IMR-90 (cell line): ENCODE measurements around the gene FAM81A. TPM values are rescaled to one million over a fixed set of nuclear protein-coding genes. Genes with fewer than 3 reads are reported as not detected.

Experiments used
- ATAC-seq: fragments of 200-7000 bp; cut with Tn5 transposase; 2 replicates; pipeline ENCODE4 v1.9.1; 2020; ENCODE audit warnings: low read depth, mild to moderate bottlenecking, moderate library complexity
- BruUV-seq: library from RNA; stranded (reverse); fragments of 400-500 nt; replicated peaks from 2 replicates; lab custom pipeline; 2021; lab: Mats Ljungman, UMichigan
- CTCF ChIA-PET: fragments of 300-600 bp; formaldehyde crosslinking; extraction: SDS; loops from one replicate; lab custom pipeline; 2021; ENCODE audit warnings: antibody characterized with exemption; lab: Yijun Ruan, JAX
- POLR2A ChIA-PET: fragments of 300-600 bp; sonication (Branson Sonifier 250); formaldehyde crosslinking; loops from one replicate; lab custom pipeline; 2022; ENCODE audit warnings: antibody characterized with exemption; ENCODE audit not compliant: unreplicated experiment; lab: Charles Lee
- DNase-seq: peaks from one replicate; pipeline ENCODE4 v3.0.0; 2013
- H2AFZ ChIP-seq: replicated peaks from 2 replicates; pipeline ENCODE3; 2013; ENCODE audit warnings: low read length, mild to moderate bottlenecking; ENCODE audit not compliant: poor library complexity
- H2AK5ac ChIP-seq: 2 replicates; pipeline ENCODE4 v1.6.1; 2013; ENCODE audit warnings: low read depth, low read length, inconsistent platforms
- H2AK9ac ChIP-seq: replicated peaks from 2 replicates; pipeline ENCODE3; 2013; ENCODE audit warnings: mild to moderate bottlenecking, low read depth, low read length, moderate library complexity; ENCODE audit not compliant: poor library complexity
- H2BK120ac ChIP-seq: 2 replicates; pipeline ENCODE4 v1.6.1; 2013; ENCODE audit warnings: low read depth, low read length, inconsistent platforms
- H2BK15ac ChIP-seq: 3 replicates; pipeline ENCODE4 v1.6.1; 2013; ENCODE audit warnings: low read depth, low read length, inconsistent platforms
- H2BK20ac ChIP-seq: 2 replicates; pipeline ENCODE4 v1.6.1; 2013; ENCODE audit warnings: low read depth, mild to moderate bottlenecking, inconsistent platforms, low read length, moderate library complexity
- H2BK5ac ChIP-seq: 2 replicates; pipeline ENCODE4 v1.6.1; 2013; ENCODE audit warnings: mild to moderate bottlenecking, low read depth, low read length, inconsistent platforms; ENCODE audit not compliant: poor library complexity, severe bottlenecking
- H3K14ac ChIP-seq: replicated peaks from 2 replicates; pipeline ENCODE4 v1.6.1; 2013; ENCODE audit warnings: low read depth, low read length, inconsistent platforms
- H3K18ac ChIP-seq: 2 replicates; pipeline ENCODE4 v1.6.1; 2013; ENCODE audit warnings: low read depth, low read length, control low read depth
- H3K23ac ChIP-seq: 2 replicates; pipeline ENCODE4 v1.6.1; 2013; ENCODE audit warnings: low read depth, low read length, inconsistent platforms
- H3K27ac ChIP-seq: 2 replicates; pipeline ENCODE4 v1.5.1; 2013; ENCODE audit warnings: mild to moderate bottlenecking, control low read depth, low read length; ENCODE audit not compliant: insufficient read depth
- H3K27me3 ChIP-seq: 2 replicates; pipeline ENCODE4 v1.6.1; 2013; ENCODE audit warnings: low read length; ENCODE audit not compliant: control insufficient read depth, insufficient read depth
- H3K36me3 ChIP-seq: 2 replicates; pipeline ENCODE4 v1.6.1; 2013; ENCODE audit warnings: low read length, mixed read lengths; ENCODE audit not compliant: control insufficient read depth, insufficient read depth
- H3K4ac ChIP-seq: 2 replicates; pipeline ENCODE4 v1.6.1; 2013; ENCODE audit warnings: low read depth, low read length, inconsistent platforms
- H3K4me1 ChIP-seq: 2 replicates; pipeline ENCODE4 v1.6.1; 2013; ENCODE audit warnings: low read length, mixed read lengths; ENCODE audit not compliant: control insufficient read depth, insufficient read depth
- H3K4me2 ChIP-seq: 2 replicates; pipeline ENCODE4 v1.6.1; 2013; ENCODE audit warnings: low read depth, mild to moderate bottlenecking, control low read depth, low read length, moderate library complexity
- H3K4me3 ChIP-seq: 2 replicates; pipeline ENCODE4 v1.5.1; 2013; ENCODE audit warnings: low read depth, mild to moderate bottlenecking, control low read depth, low read length, moderate library complexity; ENCODE audit not compliant: insufficient read depth
- H3K56ac ChIP-seq: 2 replicates; pipeline ENCODE4 v1.6.1; 2013; ENCODE audit warnings: low read length, inconsistent platforms; ENCODE audit not compliant: insufficient read depth; ENCODE audit errors: extremely low read depth
- H3K79me1 ChIP-seq, 2 experiments: 2 replicates each; pipeline ENCODE4 v1.6.1; 2013; ENCODE audit warnings: low read length in 2 of 2, inconsistent platforms in 1 of 2, low read depth in 1 of 2
- H3K9ac ChIP-seq: 2 replicates; pipeline ENCODE4 v1.6.1; 2013; ENCODE audit warnings: low read depth, low read length, control low read depth
- H3K9me1 ChIP-seq: 2 replicates; pipeline ENCODE4 v1.6.1; 2013; ENCODE audit warnings: low read length, inconsistent platforms; ENCODE audit not compliant: insufficient read depth
- H3K9me3 ChIP-seq: 2 replicates; pipeline ENCODE4 v1.6.1; 2013; ENCODE audit warnings: low read length; ENCODE audit not compliant: control insufficient read depth, insufficient read depth
- H4K20me1 ChIP-seq: 2 replicates; pipeline ENCODE4 v1.6.1; 2013; ENCODE audit warnings: low read length, inconsistent platforms; ENCODE audit not compliant: insufficient read depth
- H4K5ac ChIP-seq: 2 replicates; pipeline ENCODE4 v1.6.1; 2013; ENCODE audit warnings: mild to moderate bottlenecking, low read depth, low read length, control low read depth
- H4K8ac ChIP-seq, 2 experiments: 2 replicates each; pipeline ENCODE4 v1.6.1; 2013; ENCODE audit warnings: low read depth in 2 of 2, low read length in 2 of 2, control low read depth in 1 of 2, inconsistent platforms in 1 of 2
- H4K91ac ChIP-seq: 2 replicates; pipeline ENCODE4 v1.6.1; 2013; ENCODE audit warnings: low read depth, low read length, inconsistent platforms; ENCODE audit not compliant: insufficient read depth
- CEBPB ChIP-seq: IDR thresholded peaks from 2 replicates; pipeline ENCODE4 v1.6.1; 2012; ENCODE audit warnings: low read depth, low read length, improper control_type of control experiment
- CTCF ChIP-seq: conservative IDR thresholded peaks from 2 replicates; pipeline ENCODE4 v1.5.1; 2012; ENCODE audit warnings: mild to moderate bottlenecking, low read depth, low read length, improper control_type of control experiment
- ELK1 ChIP-seq: fragments of 150-350 bp; IDR thresholded peaks from 2 replicates; pipeline ENCODE4 v1.6.1; 2016; ENCODE audit warnings: low read depth, mild to moderate bottlenecking, low read length, moderate library complexity, borderline replicate concordance
- MAZ ChIP-seq: IDR thresholded peaks from 2 replicates; pipeline ENCODE4 v1.6.1; 2012; ENCODE audit warnings: low read depth, mild to moderate bottlenecking, low read length, improper control_type of control experiment, moderate library complexity, borderline replicate concordance
- MXI1 ChIP-seq: IDR thresholded peaks from 2 replicates; pipeline ENCODE4 v1.6.1; 2012; ENCODE audit warnings: low read depth, mild to moderate bottlenecking, low read length, moderate library complexity, borderline replicate concordance
- RAD21 ChIP-seq: IDR thresholded peaks from 2 replicates; pipeline ENCODE4 v1.6.1; 2012; ENCODE audit warnings: low read length, improper control_type of control experiment
- RCOR1 ChIP-seq: IDR thresholded peaks from 2 replicates; pipeline ENCODE4 v1.6.1; 2012; ENCODE audit warnings: mild to moderate bottlenecking, low read length, improper control_type of control experiment; ENCODE audit not compliant: insufficient replicate concordance
- SMC3 ChIP-seq: fragments of 150-350 bp; IDR thresholded peaks from 2 replicates; pipeline ENCODE4 v1.6.1; 2016; ENCODE audit warnings: low read depth, mild to moderate bottlenecking, antibody characterized with exemption, low read length, moderate library complexity
- USF2 ChIP-seq: fragments of 150-350 bp; IDR thresholded peaks from 2 replicates; pipeline ENCODE4 v1.6.1; 2017; ENCODE audit warnings: mild to moderate bottlenecking, antibody characterized with exemption, low read length, low read depth
- WGBS, 2 experiments: methylation state at CpG; one replicate each; pipeline versions ENCODE4 v1.1.5 to v1.1.7; 2013; ENCODE audit warnings: missing lambda C conversion rate in 2 of 2; ENCODE audit not compliant: insufficient read length in 1 of 2; ENCODE audit errors: extremely low coverage in 2 of 2; 5-methylcytosine and 5-hydroxymethylcytosine counted together
- dilution Hi-C: fragments of 300-500 bp; cut with HindIII; formaldehyde crosslinking; loops from one replicate; pipeline ENCODE4 v1.14.3; 2018; ENCODE audit warnings: low sequenced_read_pairs; ENCODE audit not compliant: unreplicated experiment
- in situ Hi-C: fragments of 300-500 bp; cut with MboI; formaldehyde crosslinking; loops from 3 replicates; pipeline ENCODE4 v1.14.3; 2019; ENCODE audit warnings: low sequenced_read_pairs, inconsistent platforms, mixed read lengths
- intact Hi-C: fragments of 100-400 bp; cut with micrococcal nuclease; formaldehyde crosslinking; loops from 2 replicates; pipeline ENCODE4 v1.10.0; 2022
- polyA plus RNA-seq, 3 experiments: library from polyadenylated mRNA; depleted of rRNA; stranded (reverse); fragments of >200 nt; gene quantifications; 2 replicates each; pipeline ENCODE4 v1.2.3, GENCODE V29; 2012; ENCODE audit warnings: low replicate concordance in 1 of 3
- total RNA-seq: library from RNA; depleted of rRNA; stranded (reverse); fragments of >200 nt; gene quantifications from 2 replicates; pipeline ENCODE4 v1.2.3, GENCODE V29; 2012

Gene FAM81A
- total and polyA plus RNA-seq, 2 of the 4 experiments (the other 2 are of a cell fraction) = not detected

GRCh38 chr15:59473226-59473625 lies 35.2 kb downstream of the FAM81A start:
- Histone ChIP-seq H2BK20ac (no peak overlapping the region), H3K36me3 (no peaks in the 10 kb centered on the region), H4K8ac (no peak overlapping the region), H3K23ac (no peak overlapping the region), H3K4me1 (no peaks in the 10 kb centered on the region), H2AFZ (no peak overlapping the region), H3K4ac (no peak overlapping the region), H2BK120ac (no peak overlapping the region), H3K18ac (no peak overlapping the region), H2BK15ac (no peak overlapping the region), H2AK9ac (no peak overlapping the region), H3K79me1 (no peaks in the 10 kb centered on the region), H3K4me2 (no peak overlapping the region), H3K56ac (no peak overlapping the region), H3K4me3 (no peak overlapping the region), H2BK5ac (no peak overlapping the region), H3K27ac (no peak overlapping the region), H3K9me3 (no peaks in the 10 kb centered on the region), H4K91ac (no peak overlapping the region), H3K27me3 (peaks cover 8% of the 10 kb centered on the region), H4K20me1 (no peaks in the 10 kb centered on the region), H3K9ac (no peak overlapping the region), H3K9me1 (no peaks in the 10 kb centered on the region), H2AK5ac (no peak overlapping the region), H4K5ac (no peak overlapping the region), H3K14ac (no peak overlapping the region)
- in situ Hi-C loops (no loop called here), intact Hi-C loops (no loop called here), dilution Hi-C loops (no loop called here)
- DNase-seq (no peak), ATAC-seq (no peak)
- TF ChIP-seq MAZ = no peak
- no peak for TF ChIP-seq RCOR1
- no peak for TF ChIP-seq USF2
- TF ChIP-seq RAD21 = no peak
- no peak for TF ChIP-seq CEBPB
- no peak for TF ChIP-seq MXI1
- TF ChIP-seq CTCF = no peak
- no peak for TF ChIP-seq SMC3
- TF ChIP-seq ELK1 = no peak
- ChIA-PET POLR2A (no interaction called here), CTCF (no interaction called here)
- BruUV-seq = no TSS peak
- no CpG with 5 or more reads among the region's 5 CpGs for WGBS, 2 experiments
